RPMI7951 (cell line): ENCODE measurements around the gene EOLA1. TPM values are rescaled to one million over a fixed set of nuclear protein-coding genes. Genes with fewer than 3 reads are reported as not detected.
A peak's percentile ranks its signal among the peaks of the same experiment; 100 is the strongest.
"Not testable (repeated sequence)": the region's sequence is repeated elsewhere in the genome, so short reads cannot be mapped to it uniquely, and the experiment has no call there.

Experiments used
- DNase-seq: peaks from one replicate; pipeline ENCODE4 v3.0.0-alpha.2; 2012; ENCODE audit warnings: low read depth
- total RNA-seq: library from RNA; depleted of rRNA; stranded (reverse); fragments of >200 nt; shearing (Covaris generic); gene quantifications from 2 replicates; pipeline ENCODE4 v1.2.3, GENCODE V29; 2014

Gene EOLA1
- total RNA-seq, 1 experiment from 2014 or later = 11.3 TPM

DNA sequence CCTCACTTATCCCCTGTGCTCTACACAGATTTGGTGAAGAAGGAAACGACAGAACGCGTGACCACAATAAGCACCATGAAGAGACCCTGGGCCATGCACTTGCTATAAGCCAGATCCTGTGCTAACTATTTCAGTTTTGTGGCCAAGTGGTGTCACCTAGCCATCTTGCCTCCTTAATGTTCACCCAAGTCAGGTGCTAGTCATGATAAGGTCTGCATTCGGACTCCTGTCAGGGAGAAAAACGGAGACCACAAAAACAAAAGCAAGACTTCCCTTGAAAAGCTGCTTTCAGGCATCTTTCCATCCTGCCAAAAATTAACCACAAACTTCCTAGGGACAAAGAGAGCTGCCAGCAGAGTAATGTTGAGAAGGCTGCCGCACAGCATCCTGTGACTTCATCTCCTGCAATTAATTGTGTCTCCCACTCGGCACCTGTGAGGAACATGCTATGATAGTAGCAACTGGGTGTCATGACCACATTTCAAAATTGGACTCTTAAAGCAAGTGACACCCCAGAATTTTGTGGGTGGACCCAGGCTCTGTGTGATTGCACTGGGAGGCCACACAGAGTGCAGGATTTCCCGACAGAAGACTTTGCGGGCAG is 26.9 kb upstream of the EOLA1 start:
- peak; percentile 66 for DNase-seq

DNA sequence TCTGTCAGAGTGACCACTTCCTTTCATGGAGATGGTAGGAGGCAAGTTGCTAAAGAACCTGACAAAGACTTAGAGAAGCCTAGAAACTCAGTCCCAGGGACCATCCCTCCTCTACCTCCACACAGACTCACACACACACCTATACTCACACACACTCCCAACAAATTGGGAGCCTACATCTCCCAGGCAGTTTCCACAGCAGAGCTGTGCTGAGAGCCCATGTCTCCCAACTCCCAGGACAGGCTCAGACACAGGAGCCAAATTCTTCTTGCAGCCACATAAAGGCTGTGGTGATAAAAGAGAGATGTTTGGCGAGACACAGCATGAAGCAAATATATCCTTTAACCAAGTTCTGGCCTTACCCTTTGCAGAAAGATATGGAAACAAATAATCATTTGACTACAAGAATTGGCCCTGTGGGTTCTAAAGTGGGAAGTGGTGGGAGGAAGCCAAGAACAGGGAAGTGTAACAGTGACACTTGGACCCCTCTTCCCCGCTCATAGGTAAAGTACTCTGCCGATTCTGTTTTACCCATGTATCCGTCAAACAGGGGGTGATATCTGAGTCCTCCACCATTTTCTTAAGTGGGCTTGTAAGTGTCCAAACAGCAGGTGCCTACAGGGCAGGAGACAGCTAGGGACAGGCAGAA is 24.7 kb upstream of the EOLA1 start:
- DNase-seq = no peak

DNA sequence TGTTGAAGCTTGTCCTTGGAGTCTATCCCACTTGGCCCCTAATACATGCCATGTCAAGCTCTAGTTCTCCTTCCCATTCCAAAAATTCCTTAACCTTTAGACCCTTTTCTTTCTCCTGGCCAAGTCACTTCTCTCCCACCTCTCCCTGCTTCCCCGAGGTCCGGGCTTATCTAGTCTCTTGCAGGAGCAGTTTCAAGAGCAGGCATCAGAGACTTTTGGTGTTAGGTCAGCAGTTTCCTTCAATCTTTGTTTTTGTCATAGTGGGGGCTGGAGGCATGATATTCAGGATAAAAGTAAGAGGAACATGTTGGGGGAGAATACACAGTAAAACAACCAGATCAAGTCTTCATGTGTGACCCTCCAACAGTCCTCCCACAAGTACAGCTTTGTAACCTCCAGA is 24.2 kb upstream of the EOLA1 start:
- DNase-seq = no peak

DNA sequence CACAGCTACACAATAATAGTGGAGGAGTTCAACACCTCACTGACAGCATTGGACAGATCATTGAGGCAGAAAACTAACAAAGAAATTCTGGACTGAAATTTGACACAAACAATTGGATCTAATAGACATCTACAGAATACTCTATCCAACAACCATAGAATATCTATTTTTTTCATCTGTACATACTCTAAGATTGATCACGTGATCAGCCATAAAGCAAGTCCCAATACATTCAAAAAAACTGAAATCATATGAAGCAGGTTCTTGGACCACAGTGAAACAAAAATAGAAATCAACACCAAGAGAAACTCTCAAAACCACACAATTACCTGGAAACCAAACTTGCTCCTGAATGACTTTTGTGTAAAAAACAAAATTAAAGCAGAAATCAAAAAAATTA is 23.5 kb upstream of the EOLA1 start:
- DNase-seq = no peak

DNA sequence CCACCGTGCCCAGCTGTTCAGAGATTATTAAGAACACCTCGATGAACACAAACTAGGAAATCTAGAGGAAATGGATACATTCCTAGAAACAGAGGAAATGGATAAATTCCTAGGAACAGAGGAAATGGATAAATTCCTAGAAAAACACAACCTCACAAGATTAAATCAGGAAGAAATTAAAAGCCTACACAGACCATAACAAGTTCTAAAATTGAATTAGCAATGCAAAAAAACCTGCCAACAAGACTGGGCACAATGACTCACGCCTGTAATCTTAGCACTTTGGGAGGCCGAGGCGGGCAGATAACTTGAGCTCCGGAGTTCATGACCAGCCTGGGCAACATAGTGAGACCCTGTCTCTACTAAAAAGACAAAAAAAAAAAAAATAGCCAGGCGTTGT is 22.6 kb upstream of the EOLA1 start:
- no peak for DNase-seq

DNA sequence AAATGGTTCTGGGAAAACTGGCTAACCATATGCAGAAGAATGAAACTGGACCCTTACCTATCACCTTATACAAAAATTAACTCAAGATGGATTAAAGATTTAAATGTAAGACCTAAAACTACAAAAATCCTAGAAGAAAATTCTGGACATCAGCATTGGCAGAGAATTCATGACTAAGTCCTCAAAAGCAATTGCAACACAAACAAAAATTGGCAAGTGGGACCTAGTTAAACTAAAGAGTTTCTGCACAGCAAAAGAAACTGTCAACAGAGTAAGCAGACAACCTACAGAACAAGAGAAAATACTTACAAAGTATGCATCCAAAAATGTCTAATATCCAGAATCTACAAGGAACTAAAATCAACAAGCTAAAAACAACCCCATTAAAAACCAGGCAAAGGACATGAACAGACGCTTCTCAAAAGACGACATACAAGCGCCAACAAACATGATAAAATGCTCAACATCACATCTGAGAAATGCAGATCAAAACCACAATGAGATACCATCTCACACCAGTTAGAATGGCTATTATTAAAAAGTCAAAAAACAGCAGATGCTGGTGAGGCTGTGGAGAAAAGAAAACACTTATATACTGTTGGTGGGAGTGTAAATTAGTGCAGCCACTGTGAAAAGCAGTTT is 20.1 kb upstream of the EOLA1 start:
- DNase-seq = peak; percentile 18

DNA sequence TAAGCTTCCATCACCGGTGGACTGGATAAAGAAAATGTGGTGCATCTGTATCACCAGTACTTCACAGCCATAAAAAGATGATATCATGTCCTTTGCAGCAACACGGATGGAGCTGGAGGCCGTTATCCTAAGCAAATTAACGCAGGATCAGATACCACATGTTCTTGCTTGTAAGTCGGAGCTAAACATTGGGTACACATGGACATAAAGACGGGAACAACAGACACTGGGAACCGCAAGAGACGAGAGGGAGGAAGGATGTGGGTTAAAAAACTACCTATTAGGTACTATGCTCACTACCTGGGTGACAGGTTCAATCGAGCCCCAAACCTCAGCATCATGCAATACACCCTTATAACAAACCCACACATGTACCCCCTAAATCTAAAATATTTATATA is 19.4 kb upstream of the EOLA1 start:
- DNase-seq = no peak

DNA sequence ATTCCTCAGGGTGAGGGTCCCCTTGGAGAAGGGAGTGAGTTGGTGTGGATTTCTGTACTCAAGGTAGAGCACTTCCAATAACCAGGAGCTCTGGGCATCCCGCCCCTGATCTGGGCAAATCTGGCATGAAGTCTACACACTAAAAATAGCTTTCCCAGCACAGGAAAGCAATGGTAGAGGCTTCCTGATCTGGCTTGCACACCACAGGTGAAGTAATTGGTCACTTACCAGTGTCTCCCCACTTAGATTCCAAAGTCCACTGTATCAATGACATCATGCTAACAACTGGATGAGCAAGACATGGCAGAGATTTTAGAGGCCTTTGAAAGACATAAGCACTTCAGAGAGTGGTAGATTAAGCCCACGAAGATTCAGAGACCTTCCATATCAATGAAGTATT is 17.9 kb upstream of the EOLA1 start:
- no peak for DNase-seq

DNA sequence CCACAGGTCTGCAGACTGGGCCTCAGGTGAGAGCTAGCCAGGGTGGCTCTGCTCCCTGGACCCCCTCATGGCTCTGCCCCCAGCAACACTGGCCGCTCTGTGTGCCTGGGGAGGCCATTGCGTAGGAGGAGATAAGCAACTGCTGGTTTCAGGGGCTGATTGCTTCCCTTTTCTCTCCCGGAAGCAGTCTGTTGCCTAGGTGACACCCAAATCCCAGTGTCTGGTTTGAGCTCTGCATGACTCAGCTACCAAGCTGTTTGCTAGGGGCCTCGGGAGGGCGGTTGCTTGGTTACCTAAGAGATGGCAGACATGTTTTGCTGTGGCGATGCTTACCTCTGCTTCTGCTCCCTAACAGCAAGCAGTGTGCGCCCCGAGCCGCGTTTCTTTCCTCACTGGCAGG is 15.4 kb upstream of the EOLA1 start:
- peak; percentile 70 for DNase-seq

DNA sequence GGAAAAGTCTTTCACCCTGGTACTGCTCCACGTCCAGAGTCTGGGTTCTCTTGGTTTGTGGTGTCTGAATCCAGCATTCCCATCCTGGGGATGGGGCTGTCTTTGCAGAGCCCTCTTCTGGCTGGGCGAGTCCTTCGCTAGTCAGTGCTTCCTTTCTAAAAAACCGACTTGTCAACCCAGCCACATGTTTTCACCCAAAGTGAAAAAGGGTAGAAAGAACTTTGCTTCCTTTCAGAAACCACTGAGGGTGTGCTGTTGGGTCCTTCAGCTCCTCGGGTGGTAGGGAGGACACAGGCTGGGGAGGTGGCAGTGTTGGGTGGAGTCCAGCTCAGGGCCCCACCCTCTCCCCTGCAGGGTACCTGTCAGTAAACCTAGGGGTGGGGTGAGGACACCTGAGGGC is 14.9 kb upstream of the EOLA1 start:
- not testable (repeated sequence) for DNase-seq

DNA sequence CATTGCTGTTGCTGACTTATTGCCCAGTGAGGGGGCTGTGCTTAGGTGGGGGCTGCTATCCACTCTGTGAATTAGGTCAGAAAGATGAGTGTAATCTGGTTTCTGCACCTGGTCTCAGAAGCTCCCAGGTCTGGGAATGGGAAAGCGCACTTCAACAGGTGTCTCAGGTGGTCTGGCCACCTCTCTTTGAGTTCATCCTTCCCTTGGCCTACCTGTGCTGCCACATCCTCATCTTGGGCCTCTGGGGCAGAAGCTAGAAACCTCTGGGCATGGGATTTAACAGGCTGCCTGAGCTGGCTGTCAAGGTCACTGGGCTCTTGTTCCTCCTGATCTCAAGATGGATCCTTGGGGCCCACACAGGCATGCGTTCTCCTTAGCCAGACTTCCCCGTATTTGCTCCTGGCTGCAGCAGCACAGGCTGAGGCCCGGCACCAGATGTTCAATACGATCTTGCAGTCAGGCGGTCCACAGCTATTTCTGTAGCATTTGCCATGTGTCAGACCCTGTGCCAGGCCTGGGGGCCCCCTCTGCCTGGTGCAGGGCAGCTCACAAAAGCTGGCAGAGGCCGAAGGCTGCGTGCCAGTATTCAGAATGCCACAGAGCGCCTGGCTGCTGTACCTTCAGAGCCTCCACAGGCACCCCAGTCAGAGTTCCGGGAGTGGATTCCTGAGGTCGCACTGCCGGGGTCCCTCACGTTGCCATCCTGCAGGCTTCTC is 14.3 kb upstream of the EOLA1 start:
- not testable (repeated sequence) for DNase-seq

DNA sequence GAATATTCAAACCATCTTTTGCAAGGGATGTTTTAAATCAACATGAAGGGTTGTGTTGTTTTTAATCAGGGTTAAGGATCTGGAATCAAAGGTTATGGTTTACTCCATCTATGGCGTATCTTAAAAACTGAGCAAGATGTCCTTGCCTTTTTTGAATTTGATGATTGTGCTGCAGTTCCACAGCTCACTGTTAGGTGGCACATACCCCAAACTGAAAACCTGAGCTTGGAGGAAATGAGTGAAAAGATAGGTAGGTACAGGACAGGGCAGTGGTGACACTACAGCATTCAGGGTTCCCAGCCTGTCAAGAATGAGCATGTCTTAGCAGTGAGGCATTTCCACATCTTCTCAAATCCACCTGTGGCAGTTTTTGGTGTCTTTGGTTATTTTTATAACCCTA is 13.1 kb upstream of the EOLA1 start:
- no peak for DNase-seq

DNA sequence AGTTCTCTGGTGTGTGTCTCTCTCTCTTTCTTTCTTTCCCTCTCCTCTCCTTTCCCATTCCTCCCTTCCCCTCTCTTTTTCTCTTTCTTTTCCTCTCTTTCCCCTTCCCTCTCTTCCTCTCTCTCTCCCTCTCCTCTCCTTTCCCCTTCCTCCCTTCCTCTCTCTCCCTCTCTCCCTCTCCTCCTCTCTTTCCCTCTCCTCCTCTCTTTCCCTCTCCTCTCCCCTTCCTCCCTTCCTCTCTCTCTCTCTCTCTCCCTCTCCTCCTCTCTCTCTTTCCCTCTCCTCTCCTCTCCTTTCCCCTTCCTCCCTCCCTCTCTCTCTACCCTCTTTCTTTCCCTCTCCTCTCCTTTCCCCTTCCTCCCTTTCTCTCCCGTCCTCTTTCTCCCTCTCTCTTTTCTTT is 12.4 kb upstream of the EOLA1 start:
- no peak for DNase-seq

DNA sequence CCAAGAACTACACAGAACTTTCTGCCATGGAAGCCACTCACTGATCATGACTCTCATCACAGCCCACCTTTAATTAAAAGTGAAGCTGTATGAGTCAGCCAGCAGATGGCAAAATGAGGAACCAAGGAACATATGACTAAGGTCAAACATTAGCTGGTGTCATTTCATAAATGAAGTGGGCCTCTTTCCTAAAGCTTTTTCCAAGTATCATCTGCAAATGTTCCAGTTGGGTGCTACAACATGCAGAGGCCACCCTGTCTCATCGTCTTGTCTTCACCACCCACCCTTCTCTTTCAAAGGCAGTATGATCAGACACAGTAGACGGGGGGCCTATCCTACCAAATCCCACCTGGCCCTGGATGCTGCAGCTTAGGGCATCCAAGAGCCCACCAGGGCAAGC is 9.2 kb upstream of the EOLA1 start:
- no peak for DNase-seq

DNA sequence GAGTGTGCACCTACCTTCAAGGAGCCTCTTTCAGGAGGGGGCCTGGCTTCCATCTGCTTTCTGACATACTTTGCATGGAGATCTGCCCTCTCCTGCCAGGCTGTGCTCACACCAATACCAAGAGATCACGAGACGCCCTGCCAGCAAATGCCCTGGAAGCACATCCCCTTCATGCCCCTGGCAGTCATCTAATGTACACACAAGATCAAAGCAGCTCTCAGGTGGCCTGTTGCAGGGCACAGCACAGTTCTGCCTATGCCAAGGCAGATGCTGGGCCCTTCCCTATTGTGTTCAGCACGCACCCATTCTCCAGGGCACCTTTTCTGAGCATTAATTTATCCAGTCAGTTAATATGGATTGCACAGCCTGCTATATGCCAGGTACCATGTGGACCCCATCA is 7.9 kb upstream of the EOLA1 start:
- not testable (repeated sequence) for DNase-seq

DNA sequence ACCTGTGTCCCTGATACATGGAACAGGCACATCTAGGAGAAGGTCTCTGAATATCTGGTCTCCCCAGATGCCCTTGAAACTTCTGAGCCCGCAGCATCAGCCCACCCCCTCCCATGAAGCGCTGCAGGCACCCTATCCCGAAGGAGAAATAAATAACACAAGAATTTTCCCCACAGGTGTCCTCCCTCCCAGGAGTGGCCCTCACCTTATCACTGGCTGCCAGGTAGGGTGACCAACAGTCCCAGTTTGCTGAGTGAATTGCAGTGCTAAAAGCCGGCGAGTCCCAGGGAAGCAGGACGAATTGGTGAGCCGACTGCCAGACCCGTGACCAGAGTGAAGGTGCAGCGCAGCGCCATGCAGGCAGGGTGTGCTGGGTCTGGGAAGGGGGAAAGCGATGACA is 6.8 kb upstream of the EOLA1 start:
- not testable (repeated sequence) for DNase-seq

DNA sequence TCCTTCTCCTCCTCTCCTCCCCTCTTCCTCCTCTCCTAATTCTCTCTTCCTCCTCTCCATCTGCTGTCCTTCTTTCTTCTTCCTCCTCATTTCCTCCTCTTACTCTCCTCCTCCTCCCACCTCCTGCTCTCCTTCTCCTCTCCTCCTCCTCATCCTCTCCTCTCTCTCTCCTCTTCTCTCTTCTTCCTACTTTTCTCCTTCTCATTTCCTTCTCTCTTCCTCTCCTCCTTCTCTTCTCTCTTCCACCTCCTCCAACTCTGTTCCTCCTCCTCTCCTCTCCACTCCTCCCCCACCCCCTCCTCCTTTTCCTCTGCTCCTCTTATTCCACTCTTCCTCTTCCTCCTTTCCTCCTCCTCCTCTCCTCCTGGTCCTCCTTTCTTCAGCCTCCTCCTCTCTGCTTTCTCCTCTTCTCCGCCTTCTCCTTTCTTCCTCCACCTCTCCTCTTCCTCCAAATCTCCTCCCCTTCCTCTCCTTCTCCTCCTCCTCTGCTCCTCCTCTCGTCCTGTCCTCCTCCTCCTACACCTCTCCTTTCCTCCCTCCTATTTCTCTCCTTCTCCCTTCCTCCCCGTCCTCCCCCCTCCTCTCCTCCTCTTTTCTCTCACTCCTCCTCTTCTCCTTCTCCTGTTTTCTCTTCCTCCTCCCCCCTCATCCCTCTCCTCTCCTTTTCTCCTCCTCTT is 5.7 kb upstream of the EOLA1 start:
- not testable (repeated sequence) for DNase-seq

DNA sequence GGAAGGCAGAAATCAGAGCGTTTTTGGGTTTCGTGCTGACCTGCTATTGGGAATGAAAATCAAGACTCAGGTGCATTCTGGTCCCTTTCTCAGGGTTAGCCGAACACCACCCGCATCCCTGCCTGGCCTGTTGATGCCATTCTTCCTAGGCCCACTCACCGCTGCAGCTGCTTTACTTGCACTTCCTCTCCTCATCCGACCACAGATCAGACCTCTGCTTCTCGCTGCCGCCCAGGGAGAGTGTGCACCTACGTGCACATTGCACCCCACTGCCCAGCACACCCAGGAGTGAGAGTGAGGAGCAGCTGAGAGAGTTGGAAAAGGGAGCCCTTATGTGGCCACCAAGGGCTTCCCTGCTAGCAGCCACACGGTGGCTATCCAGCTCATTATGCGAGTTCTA is 3.3 kb upstream of the EOLA1 start:
- DNase-seq = not testable (repeated sequence)

DNA sequence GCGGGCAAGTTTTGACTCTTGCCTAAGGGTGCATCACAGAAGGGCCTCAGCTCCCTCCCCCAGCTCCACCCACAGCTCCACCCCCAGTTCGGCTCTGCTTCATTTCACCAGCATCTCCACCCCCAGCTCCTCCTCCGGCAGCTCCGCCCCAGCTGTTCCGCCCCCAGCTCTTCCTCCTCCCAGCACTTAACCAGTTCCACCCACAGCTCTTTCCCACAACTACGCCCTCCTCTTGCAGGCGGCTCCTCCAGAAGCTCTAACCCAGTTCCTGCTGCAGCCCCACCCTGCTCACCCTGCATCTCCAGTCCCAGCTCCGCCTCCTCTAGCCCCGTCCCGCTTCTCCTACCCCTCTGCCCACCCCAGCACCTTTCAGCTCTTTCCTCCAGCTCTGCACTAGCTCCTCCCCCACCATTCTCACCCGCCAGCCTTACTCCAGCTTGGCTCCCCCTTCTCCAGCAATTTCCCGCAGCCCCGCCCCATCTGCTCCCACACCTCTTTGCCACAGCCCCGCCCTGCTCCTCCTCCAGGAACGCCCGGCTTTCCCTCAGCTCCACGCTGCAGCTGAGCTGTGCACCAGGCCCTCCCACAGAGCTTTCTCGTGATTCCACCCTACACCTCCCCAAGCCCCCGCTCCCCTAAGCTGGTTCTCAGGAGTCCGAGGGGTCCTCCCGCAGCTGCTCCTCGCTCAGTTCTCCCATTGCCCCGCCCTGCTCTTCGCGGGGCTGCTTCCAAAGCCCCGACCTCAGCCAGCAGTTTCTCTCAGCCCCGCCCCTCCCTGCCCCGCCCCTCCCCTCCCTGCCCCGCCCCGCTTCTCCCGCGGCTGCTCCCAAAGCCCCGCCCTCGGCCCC is 1.3 kb upstream of the EOLA1 start:
- peak; percentile 88 for DNase-seq

DNA sequence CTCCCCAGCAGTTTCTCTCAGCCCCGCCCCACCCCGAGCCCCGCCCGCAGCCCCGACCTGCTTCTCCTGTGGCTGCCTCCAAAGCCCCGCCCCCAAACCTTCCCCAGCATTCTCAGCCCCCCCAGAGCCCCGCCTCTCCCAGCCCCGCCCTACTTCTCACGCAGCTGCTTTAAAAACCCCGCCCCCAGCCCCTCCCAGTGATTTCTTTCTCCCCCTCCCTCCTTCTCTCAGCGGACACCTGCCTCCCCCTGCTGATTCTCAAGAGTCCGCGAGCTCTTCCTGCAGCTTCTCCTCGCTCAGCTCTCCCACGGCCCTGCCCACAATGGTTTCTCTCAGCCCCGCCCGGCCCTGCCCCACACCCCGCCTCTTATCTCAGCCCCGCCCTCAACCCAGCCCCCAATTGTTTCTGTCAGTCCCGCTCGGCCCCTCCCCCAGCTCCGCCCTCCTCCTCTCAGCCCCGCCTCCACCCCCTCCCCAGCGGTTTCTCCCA is 636 bp upstream of the EOLA1 start:
- peak; percentile 80 for DNase-seq

DNA sequence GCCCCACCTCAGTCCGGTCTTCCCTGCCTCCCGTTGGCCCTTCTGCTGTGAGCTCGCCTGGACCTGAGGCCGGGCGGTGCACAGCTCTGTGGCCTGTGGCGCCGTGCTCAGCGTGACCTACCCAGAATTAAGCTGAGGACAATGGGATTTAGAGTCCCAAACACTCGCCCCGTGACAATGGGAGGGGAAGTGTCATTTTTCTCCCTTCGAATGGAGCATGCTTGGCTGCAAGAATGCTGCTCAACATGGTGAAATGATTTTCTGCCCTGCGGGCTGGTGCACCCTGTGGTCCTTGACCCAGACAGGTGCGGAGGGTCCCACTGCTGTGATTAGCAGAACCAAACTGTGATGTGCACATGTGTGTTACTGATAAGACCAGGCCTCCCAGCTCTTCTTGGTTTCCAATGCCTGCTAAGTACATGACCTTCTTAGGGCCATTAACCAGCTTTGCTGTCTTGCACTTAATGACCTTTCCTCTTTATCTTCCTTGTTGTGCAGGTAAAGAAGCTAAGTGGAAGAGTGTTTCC is 772 bp downstream of the EOLA1 start:
- DNase-seq = no peak
